Activated CD4-positive, alpha-beta T cell treated with anti-CD3 and anti-CD28 coated beads, Interleukin-2, amount 10 ng/mL, durations not matched to agents 24 days and 14 days (primary cell): ENCODE data around the gene ASPN. TPM values are rescaled to one million over a fixed set of nuclear protein-coding genes. Genes with fewer than 3 reads are reported as not detected.
A peak's percentile ranks its signal among the peaks of the same experiment; 100 is the strongest.

ENCODE experiments used
- DNase-seq: peaks from one replicate; pipeline ENCODE4 v3.0.0; 2022
- H3K27ac Mint-ChIP-seq: one replicate; pipeline ENCODE4 v1.8.0; 2022; ENCODE audit warnings: mild to moderate bottlenecking, mixed read lengths
- H3K27me3 Mint-ChIP-seq: one replicate; pipeline ENCODE4 v1.8.0; 2022; ENCODE audit warnings: mixed read lengths
- H3K36me3 Mint-ChIP-seq: one replicate; pipeline ENCODE4 v1.8.0; 2022; ENCODE audit warnings: low read depth, mild to moderate bottlenecking, mixed read lengths
- H3K4me1 Mint-ChIP-seq: one replicate; pipeline ENCODE4 v1.8.0; 2021; ENCODE audit warnings: mixed read lengths
- H3K4me3 Mint-ChIP-seq: one replicate; pipeline ENCODE4 v1.8.0; 2022; ENCODE audit warnings: mild to moderate bottlenecking, moderate library complexity, mixed read lengths
- H3K9me3 Mint-ChIP-seq: one replicate; pipeline ENCODE4 v1.8.0; 2021; ENCODE audit warnings: mixed read lengths
- intact Hi-C: fragments of 100-400 bp; cut with micrococcal nuclease; formaldehyde crosslinking; loops from one replicate; pipeline ENCODE4 v1.15.1; 2023
- total RNA-seq: library from RNA; stranded (reverse); gene quantifications from 2 replicates; pipeline ENCODE4 v1.2.3, GENCODE V29; 2022

Gene ASPN
- total RNA-seq, 1 donor from 2014 or later, result not detected

DNA sequence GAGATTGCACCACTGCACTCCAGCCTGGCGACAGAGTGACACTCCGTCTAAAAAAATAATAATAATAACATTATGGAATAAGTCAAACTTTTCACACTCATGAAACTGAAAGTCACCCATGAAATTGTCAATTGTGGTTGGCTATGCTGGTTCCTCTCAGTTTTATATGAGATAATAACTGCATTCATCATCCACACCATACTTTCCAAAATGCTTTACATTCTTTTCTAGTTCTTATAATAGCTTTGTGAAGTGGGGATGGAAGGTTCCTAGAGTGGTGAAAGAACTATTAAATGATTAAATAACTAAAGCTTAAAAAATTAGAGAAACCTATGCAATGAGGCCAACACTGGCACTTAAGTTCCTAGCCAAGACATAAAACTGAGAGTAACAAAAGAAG, 12.6 kb upstream of the ASPN start:
- Mint-ChIP-seq H3K4me1 (peaks cover 6% of the 10 kb centered on the region), H3K36me3 (no peaks in the 10 kb centered on the region), H3K27ac (no peak overlapping the region), H3K27me3 (no peaks in the 10 kb centered on the region), H3K9me3 (no peaks in the 10 kb centered on the region), H3K4me3 (no peak overlapping the region)
- intact Hi-C loops, result no loop called here
- DNase-seq, result no peak

DNA sequence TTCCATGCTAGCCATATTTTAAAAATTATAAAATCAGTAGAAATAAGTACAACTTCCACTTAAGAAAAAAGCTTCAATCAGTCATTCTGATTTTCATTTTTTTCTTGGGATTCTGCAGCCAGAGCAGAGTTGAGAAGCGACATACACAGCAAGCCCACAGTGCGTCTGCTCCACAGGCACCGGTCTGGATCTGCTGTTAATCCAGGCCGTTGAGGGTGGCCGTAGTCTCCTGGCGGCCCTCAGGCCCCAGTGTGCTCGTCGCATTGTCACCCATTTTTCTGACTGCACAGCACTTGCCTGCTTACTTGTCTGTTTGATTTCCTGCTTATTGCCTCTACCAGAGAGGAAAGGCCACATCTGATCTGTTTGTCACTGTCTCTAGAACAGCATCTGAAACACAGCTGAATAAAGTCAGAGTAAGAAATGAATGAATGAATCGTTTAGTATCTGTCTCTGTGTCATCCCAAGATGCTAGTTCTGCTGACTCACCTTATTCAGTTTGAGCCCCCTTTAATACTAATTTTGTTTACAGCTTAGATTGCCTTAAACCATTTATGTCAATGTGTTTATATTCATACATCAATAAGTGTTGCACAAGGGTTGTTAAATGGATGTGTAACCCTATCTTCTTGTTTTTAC, 11.6 kb upstream of the ASPN start:
- Mint-ChIP-seq H3K4me1 (peaks cover 6% of the 10 kb centered on the region), H3K36me3 (no peaks in the 10 kb centered on the region), H3K4me3 (no peak overlapping the region), H3K27ac (no peak overlapping the region), H3K27me3 (no peaks in the 10 kb centered on the region), H3K9me3 (no peaks in the 10 kb centered on the region)
- intact Hi-C loops, result no loop called here
- DNase-seq, result no peak

GRCh38 chr9:92492781-92493401, 10.6 kb upstream of the ASPN start:
- Mint-ChIP-seq H3K27ac (no peak overlapping the region), H3K4me3 (no peak overlapping the region), H3K9me3 (no peaks in the 10 kb centered on the region), H3K36me3 (no peaks in the 10 kb centered on the region), H3K27me3 (no peaks in the 10 kb centered on the region), H3K4me1 (peaks cover 6% of the 10 kb centered on the region)
- DNase-seq, result no peak
- intact Hi-C loops, result no loop called here

DNA sequence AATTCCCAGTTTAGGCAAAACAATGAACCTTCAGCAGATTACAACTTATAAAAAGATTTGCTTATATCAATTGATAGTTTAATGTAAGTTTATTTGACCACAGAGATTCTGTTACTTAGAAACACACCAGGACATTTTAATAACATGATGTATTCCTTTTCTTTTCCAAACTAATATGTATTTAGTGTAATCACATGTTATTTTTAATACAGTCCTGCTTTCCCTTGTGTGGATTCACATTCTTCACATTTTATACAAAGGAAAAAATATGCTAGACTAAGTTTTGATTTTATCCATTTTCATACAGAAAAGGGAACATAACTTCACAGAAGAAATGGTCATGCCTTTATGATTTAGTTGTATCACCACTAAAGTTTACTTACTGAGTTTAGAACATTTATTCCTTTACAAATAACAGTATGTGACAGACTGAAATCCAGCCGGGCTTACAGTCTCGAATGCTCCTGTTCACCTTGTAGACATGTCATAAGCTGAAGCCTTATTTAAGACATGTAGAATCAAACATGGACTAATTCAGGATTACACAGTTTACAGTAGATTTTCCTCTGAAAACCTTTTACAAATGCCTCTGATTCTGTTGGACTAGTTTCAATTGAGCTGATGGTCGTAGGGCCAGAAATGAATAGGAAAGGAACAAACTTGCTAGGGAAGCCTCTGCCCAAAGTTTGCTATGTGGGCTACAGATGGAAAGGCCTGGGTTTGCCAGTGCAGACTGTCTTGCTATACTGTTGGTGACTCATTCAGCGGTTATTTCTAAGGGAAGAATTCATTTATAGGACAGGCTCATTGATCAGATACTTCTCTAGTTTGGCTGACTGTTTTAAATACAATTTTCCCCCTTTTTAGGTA, 6.6 kb upstream of the ASPN start:
- Mint-ChIP-seq H3K4me3 (no peak overlapping the region), H3K36me3 (no peaks in the 10 kb centered on the region), H3K27me3 (no peaks in the 10 kb centered on the region), H3K27ac (no peak overlapping the region), H3K4me1 (peaks cover 3% of the 10 kb centered on the region), H3K9me3 (no peaks in the 10 kb centered on the region)
- DNase-seq, result no peak
- intact Hi-C loops, result no loop called here

GRCh38 chr9:92486371-92486770, 4.1 kb upstream of the ASPN start:
- Mint-ChIP-seq H3K9me3 (no peaks in the 10 kb centered on the region), H3K27ac (no peak overlapping the region), H3K36me3 (no peaks in the 10 kb centered on the region), H3K4me1 (peaks cover 3% of the 10 kb centered on the region), H3K27me3 (no peaks in the 10 kb centered on the region), H3K4me3 (no peak overlapping the region)
- intact Hi-C loops, result no loop called here
- no peak for DNase-seq

GRCh38 chr9:92484563-92484962, 2.3 kb upstream of the ASPN start:
- intact Hi-C loops, result no loop called here
- Mint-ChIP-seq H3K4me1 (peaks cover 5% of the 10 kb centered on the region), H3K9me3 (no peaks in the 10 kb centered on the region), H3K27ac (no peak overlapping the region), H3K27me3 (no peaks in the 10 kb centered on the region), H3K4me3 (no peak overlapping the region), H3K36me3 (no peaks in the 10 kb centered on the region)
- no peak for DNase-seq

DNA sequence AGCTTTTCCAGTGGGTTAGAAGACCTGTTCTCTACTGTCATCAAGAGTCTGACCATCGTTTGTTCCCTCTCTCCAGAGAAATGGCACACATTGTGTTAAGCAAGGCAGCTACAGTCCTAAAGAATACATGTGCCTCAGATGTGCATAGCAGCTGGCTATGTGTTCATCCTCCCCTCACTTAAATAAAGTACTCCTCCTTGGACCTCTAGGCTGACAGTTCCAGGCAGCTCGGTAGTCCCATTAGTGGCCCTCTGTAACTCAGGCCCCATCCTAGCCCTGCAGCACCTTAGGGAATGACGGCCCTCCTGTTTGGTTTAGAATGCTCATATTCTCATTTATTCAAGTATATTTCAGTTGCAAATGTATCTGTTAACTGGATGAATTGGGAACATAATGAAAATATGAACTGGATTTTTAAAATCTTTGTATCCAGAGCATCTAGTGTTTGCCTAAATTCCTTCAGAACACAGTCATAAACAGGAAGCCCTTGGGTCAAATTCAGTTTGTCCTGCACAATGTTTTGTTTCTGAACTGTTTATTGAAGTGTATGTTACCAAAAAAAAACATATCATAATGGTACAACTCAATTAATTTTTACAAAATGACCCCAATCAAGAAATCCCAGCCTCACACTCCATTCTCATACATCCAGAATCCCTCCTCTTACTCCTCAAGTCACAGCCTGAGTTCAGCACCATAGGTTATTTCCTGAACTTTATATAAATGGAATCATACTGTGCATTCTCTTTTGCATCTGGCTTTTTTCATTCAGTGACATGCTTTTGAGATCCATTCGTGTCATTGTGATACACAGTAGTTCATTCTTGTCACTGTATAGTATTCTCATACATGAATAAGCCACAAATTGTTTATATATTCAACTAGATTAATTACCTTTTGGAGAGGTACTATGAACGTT, 1.6 kb upstream of the ASPN start:
- H3K4me3 Mint-ChIP-seq, result no peak overlapping the region

GRCh38 chr9:92482805-92483204, 499 bp upstream of the ASPN start:
- Mint-ChIP-seq H3K27ac (no peak overlapping the region), H3K4me1 (peaks cover 5% of the 10 kb centered on the region), H3K36me3 (no peaks in the 10 kb centered on the region), H3K4me3 (no peak overlapping the region), H3K9me3 (no peaks in the 10 kb centered on the region), H3K27me3 (no peaks in the 10 kb centered on the region)
- DNase-seq, result no peak
- intact Hi-C loops, result no loop called here

More for the DNA sequence above, 1.6 kb upstream of the ASPN start:
- Mint-ChIP-seq H3K27ac (no peak overlapping the region), H3K36me3 (no peaks in the 10 kb centered on the region), H3K4me1 (peaks cover 5% of the 10 kb centered on the region), H3K27me3 (no peaks in the 10 kb centered on the region), H3K9me3 (no peaks in the 10 kb centered on the region)
- intact Hi-C loops, result no loop called here
- peak; percentile 41 for DNase-seq

DNA sequence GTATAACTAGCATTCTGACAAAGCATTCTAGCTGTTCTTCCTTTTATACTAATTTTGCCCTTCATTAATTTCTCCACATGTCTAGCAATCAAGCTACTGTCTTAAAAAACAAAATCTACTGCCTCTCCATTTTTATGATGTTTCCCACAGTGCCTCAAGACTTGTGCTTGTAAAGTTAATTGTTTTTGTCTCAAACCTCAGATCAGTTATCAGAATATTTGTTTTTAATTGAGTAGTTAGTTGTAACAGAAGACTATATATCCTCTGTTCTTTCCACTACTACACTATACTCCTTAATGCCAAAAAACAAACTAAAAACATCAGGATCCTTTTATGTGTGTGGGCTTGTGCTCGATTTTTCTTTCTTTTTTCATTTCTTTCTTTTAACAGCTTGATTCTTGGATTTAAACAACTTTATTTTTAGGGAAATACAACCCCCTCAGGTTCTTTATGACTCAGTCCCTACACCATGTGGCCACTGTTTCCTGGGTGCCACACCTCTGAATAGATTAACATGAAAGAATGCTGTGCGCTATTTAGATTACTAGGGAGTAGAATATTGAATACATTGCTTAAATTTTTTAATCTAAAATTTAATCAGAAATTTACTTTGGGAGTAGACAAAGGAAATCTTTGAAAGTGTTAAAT, 1.2 kb downstream of the ASPN start:
- Mint-ChIP-seq H3K4me1 (peaks cover 5% of the 10 kb centered on the region), H3K9me3 (no peaks in the 10 kb centered on the region), H3K36me3 (no peaks in the 10 kb centered on the region), H3K4me3 (no peak overlapping the region), H3K27me3 (no peaks in the 10 kb centered on the region), H3K27ac (no peak overlapping the region)
- DNase-seq, result no peak
- intact Hi-C loops, result no loop called here

- Mint-ChIP-seq H3K4me3 (no peak overlapping the region), H3K9me3 (no peaks in the 10 kb centered on the region), H3K27me3 (no peaks in the 10 kb centered on the region), H3K4me1 (peaks cover 5% of the 10 kb centered on the region), H3K27ac (no peak overlapping the region), H3K36me3 (no peaks in the 10 kb centered on the region)
- intact Hi-C loops, result no loop called here
- DNase-seq, result no peak
These were observed 2.0 kb downstream of the ASPN start for GRCh38 chr9:92480291-92480771.

DNA sequence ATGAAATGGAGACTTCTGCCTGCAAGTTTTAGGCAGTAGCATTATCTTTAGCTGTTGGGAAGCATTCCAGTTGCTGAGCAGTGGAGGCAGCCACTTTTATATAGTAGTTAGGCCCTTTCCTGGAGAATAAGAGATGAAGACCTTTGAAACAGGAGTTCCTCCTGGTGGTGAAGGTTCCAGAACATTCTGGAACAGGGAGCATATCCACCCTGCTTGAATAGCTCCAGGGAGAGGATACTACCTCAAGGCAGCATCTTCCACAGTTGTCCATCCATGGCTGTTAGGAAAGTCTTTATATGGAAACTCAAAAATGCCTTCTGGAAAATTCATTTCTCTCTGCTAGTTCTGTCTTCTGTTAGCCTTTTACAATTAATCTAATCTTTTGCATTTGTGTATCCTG, 3.0 kb downstream of the ASPN start:
- Mint-ChIP-seq H3K27me3 (no peaks in the 10 kb centered on the region), H3K27ac (no peak overlapping the region), H3K36me3 (no peaks in the 10 kb centered on the region), H3K4me1 (peaks cover 5% of the 10 kb centered on the region), H3K4me3 (no peak overlapping the region), H3K9me3 (no peaks in the 10 kb centered on the region)
- DNase-seq, result no peak
- intact Hi-C loops, result no loop called here

DNA sequence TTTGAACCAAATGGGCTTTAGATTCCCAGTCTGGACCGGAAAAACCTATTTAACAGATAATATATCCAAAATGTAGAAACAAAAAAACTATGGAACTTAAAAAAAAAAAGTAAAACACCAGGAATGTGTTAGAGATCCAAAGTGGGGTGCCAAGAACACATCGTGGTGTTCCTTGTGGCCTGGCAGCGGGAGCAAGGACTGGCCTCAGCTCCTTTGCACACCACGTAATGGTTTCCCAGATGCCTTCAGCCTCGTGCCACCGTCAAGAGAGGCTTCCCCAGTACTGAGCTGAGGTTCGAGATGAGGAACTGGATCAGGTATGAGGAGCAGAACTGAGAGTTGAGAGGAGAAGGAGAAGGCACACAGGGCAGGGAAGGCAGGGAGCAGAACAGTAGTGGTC, 3.5 kb downstream of the ASPN start:
- Mint-ChIP-seq H3K36me3 (no peaks in the 10 kb centered on the region), H3K9me3 (no peaks in the 10 kb centered on the region), H3K27me3 (no peaks in the 10 kb centered on the region), H3K4me1 (peaks cover 5% of the 10 kb centered on the region), H3K4me3 (no peak overlapping the region), H3K27ac (no peak overlapping the region)
- intact Hi-C loops, result no loop called here
- DNase-seq, result no peak

DNA sequence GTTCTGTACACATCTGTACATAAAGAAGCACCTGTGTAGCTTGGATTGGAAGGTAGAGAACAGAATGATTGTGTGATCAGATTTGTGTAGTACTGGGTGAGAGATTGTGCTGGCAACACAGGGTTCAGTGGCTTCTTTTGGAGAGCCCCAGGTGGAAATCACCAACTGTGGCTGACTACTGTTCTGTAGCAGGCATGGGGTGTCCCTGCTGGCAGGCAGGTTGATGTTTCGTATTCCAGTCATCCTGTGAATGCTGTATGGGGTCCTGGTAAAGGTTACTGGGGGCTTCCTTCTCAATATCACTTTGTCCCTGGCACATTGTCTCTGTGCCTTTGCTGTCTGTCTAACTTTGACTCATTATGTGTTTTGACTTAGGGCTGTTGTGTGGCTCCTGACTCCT, 5.3 kb downstream of the ASPN start:
- no peak overlapping the region for H3K4me3 Mint-ChIP-seq
- no peak overlapping the region for H3K27ac Mint-ChIP-seq
- H3K9me3 Mint-ChIP-seq, result no peaks in the 10 kb centered on the region
- H3K27me3 Mint-ChIP-seq, result no peaks in the 10 kb centered on the region
- DNase-seq, result no peak
- no peaks in the 10 kb centered on the region for H3K36me3 Mint-ChIP-seq
- intact Hi-C loops, result no loop called here
- peaks cover 5% of the 10 kb centered on the region for H3K4me1 Mint-ChIP-seq
